LoVo (cell line): Measurements from ENCODE around the gene OR52I1.

Source experiments
- DNase-seq: peaks from one replicate; pipeline ENCODE4 v3.0.0-alpha.2; 2016; ENCODE audit warnings: low spot score

OR52I1 gene, protein sequence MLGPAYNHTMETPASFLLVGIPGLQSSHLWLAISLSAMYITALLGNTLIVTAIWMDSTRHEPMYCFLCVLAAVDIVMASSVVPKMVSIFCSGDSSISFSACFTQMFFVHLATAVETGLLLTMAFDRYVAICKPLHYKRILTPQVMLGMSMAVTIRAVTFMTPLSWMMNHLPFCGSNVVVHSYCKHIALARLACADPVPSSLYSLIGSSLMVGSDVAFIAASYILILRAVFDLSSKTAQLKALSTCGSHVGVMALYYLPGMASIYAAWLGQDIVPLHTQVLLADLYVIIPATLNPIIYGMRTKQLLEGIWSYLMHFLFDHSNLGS

GRCh38 chr11:4593739-4594138 is at the start of gene OR52I1:
Gene OR52I1, plus strand, starts transcription at chr11:4594039. Its CDS starts 0 bp downstream, at chr11:4594039.
- DNase-seq: no peak

DNA sequence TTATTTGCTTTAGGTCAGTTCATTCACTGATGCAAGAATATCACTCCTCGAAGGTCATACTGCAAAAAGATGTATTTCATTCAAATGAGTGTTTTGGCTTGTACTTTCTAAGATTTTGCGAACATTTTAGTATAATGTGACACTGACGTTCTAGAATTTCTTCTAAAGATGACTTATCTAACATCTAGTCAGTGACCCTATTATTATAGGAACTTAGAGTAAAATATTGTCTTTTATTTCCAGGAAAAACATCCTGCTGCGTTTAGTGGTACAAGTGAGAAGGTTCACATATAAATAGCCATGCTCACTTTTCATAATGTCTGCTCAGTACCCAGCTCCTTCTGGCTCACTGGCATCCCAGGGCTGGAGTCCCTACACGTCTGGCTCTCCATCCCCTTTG is 48.9 kb upstream of the OR52I1 start, which contains the start of gene OR52M1:
TSS of gene OR52M1 (plus strand) at position 301 of the 400 bp plus-strand sequence. CDS start at position 301, 0 bp downstream.
- DNase-seq: no peak

GRCh38 chr11:4546878-4547277 is 47.0 kb upstream of the OR52I1 start:
- DNase-seq: peak; percentile 4

GRCh38 chr11:4547416-4547815 is 46.4 kb upstream of the OR52I1 start:
- no peak for DNase-seq

GRCh38 chr11:4551346-4551979 is 42.4 kb upstream of the OR52I1 start:
- DNase-seq: no peak

- no peak for DNase-seq
These were observed 34.1 kb upstream of the OR52I1 start for GRCh38 chr11:4559527-4560440.

DNA sequence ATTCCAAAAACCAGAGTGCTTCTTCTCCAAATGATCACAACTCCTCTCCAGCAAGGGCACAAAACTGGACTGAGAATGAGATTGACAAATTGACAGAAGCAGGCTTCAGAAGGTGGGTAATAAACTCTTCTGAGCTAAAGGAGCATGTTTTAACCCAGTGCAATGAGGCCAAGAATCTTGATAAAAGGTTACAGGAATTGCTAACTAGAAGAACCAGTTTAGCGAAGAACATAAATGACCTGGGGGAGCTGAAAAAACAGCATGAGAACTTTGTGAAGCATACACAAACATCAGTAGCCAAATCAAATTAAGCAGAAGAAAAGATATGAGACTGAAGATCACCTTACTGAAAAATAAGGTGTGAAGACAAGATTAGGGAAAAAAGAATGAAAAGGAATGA is 33.4 kb upstream of the OR52I1 start:
- no peak for DNase-seq

DNA sequence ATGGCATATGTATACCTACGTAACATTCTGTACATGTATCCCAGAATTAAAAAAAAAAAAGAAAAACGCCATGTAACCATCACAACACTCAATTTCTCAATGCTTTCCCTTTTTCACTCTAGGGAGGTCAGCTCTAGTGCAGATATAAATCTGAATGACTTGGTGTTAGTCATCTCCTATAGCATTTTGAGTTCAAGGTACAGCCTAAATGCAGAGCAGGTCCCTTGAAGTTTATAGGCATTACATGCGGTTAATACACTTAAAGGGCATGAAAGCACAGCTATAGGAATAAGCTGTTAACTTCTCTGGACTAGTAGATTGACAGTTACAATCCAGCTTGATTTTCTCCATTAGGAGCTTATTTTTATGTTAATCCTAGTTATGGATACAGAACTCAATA is 28.5 kb upstream of the OR52I1 start:
- DNase-seq: no peak

GRCh38 chr11:4569075-4569474 is 24.8 kb upstream of the OR52I1 start:
- DNase-seq: no peak

DNA sequence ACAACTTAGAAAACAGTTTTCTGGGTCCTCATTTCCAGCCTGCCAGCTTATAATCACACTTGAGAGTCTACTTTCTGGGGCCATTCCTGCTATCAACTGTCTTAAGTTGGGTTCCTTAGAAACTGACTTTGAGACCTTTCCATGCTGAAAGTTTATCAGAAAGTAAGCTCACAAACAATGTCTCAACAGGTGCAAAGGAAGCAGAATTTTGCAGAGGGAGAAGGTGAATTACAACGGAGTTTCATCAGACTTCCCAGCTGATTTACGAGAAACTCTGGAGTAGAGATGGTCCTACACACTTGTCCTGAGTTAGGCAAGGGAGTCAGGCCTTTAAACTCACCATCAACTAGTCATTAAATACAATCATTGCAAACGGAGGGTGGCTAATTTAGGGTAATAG is 17.0 kb upstream of the OR52I1 start:
- no peak for DNase-seq

DNA sequence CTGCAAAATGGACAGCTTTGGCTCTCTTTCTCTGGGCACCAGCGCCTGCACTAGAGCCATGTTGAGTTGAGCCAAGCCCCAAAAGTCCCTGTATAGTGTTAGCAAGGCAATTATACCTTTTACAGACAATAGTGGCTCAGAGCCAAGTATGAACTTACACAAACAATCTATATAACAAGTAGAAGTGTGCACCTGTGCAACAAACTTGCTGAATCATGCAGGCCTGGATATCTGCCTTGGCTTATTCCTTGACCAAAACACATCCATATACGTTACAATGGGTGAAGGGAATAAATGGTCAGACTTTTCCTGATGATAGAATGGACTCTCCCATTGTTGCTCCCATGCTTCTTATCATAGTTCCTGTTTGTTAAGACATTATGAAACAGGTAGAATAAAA is 16.1 kb upstream of the OR52I1 start:
- no peak for DNase-seq

DNA sequence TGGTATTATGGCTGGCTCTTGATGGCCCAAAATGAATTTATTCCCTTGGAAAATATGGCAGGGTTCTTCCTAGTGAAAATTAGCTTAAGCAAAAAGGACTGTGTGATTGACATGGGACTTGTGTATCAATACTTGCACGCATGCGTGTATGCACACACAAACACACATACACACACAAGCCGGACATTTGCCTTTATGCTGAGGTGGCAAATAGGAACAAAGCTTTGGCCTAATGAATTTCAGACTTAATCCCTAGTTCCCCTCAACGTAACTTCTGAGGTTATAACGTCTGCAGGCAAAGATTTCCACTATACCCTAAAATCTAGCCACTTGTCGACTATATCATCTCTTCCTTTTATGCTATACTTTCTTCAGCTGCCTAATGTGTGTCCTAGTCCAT is 15.2 kb upstream of the OR52I1 start:
- DNase-seq: no peak

- no peak for DNase-seq
These were observed 13.7 kb upstream of the OR52I1 start for GRCh38 chr11:4580124-4580523.

GRCh38 chr11:4581443-4581842 is 12.4 kb upstream of the OR52I1 start, which contains the start of gene OR52I2:
Gene OR52I2, plus strand, starts transcription at chr11:4581743.
- DNase-seq: no peak

DNA sequence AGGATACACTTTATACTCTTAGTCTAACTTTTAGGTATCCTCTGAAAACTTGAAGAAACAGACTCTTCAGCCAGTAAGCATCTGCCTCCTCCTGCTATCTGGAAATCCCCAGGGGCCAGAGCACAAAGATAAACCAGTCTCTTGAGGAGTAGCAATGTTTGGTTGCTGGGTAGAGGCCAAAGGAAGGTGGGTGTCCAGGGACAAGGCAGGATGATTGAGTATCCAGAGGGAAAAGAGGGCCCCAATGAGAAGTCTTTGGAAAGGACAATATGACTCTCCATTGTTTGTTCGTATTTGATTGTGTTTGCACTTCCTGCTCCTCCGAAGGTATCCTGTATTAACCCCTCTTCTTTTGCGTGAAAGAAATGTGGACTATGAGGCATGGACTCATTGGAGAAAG is 4.8 kb upstream of the OR52I1 start:
- DNase-seq: no peak

DNA sequence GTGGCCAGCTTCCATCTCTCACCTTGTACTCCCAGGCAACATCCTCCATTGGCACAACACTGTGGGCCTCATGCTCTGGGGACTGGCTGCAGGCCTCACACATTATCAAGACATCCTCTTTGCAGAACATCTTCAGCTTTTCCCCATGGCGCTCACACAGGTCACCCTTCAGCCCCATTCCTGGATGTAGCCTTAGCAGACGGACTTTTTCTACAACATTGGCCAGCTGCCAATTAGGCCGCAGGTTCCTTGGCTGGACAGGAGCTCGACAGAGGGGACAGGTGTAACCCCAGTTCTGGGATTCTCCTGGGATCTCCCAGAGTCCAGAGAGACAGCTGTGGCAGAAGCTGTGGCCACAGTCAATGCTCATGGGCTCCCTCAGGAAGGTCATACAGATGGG is 11.2 kb downstream of the OR52I1 start:
- no peak for DNase-seq

DNA sequence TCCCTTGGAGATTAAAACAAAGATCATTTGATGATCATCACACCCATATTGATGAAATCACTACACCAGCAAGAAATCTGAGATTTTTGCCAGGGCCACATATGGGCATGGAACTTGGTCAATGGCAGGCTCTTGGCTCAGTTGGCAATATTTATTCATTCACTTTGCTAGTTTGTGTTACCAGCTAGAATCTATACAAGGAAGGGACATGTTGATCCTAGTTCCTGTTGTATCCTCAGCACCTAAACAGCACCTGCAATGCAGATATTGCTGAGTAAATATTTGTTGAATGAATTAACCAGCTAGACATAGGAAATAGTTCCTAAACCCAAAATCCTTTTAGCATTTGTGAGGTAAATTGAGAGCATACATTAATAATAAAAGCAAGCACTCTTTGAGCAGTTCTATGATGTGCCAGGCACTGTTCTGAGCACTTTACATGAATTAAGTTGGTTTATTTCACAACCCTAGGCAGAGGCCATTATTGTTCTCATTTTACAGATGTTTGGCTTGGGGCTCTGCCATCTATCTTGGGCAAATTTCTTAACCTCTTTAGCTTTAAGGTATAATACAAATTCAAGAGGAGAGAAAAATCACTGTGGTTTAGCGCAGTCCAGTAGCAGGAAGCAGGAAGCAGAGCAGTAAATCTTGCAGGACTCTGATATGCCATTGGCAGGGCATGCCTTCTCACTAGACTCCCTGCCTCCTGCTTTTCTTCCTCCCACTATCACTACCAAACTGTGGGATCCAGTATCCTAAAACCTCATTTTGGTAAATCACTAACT is 12.6 kb downstream of the OR52I1 start:
- no peak for DNase-seq

DNA sequence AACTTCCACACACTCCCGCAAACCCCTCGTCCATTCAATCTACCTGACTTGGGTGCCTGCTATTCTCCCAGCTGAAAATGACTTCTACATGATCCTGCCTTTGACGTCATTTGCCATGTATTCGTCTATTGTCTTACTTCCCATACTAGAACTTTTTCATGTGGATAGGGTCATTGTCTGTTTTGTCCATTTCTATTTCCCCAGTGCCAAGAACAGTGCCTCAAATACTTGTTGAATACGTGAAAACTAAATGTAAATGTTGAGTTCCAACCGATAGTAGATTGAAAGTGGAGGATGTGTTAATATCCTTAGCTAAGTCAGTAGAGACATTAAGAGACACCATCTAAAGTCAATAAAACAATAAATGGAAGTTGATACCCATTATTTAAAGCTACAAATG is 13.3 kb downstream of the OR52I1 start:
- no peak for DNase-seq

DNA sequence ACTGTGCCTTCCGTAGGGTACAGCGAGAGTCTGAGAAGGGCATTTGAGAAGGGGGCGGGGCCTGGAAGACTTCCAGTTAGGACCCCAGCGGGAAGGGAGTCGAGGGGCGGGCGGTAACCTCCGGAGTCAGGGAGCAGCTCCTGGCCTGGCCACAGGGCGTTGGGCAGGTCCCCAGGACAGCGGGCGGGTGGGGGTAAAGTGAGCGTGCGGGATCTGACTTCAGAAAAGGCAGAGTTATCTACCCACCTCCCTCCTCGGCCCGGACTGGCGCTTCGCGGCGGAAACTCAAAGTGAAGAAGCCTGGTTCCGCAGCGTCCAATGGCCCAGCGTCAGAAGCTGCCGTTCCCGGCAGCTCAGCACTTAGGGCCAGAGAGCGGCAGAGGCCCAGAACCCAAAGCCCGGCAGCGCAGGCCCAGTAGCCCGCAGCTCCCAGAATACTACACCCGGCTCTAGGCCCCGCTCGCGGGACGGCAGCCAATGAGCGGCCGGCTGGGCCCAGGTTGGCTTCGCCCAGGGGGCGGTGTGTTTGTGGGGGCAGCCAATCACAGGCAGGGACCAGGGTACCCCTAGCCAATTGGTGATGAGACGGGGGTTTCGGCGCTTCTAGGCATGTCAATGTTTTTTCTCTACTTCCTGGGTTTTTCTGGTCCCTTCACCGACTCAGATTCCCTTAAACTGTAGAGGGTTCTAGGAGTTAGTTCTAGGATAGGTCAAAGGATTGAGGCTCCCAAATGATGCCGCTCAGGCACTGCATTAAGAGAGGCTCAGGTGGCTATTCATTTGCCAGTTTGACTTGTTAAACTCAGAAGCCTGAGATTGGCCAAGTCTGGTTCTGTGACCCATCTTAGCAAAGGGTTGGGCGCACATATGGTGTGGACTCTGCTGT is 14.2 kb downstream of the OR52I1 start, which contains the start of gene TRIM68:
TSS of gene TRIM68 (minus strand) at position 451 of the 886 bp plus-strand sequence. CDS start 2,727 bp downstream, outside the sequence.
- DNase-seq: peak; percentile 92

GRCh38 chr11:4610258-4610935 is 16.6 kb downstream of the OR52I1 start:
- DNase-seq: no peak
